Suprapubic skin (tissue), 4 donors: ENCODE data around the gene EDDM3A. TPM values are rescaled to one million over a fixed set of nuclear protein-coding genes. Genes with fewer than 3 reads are reported as not detected.
"Not testable (repeated sequence)": the region's sequence is repeated elsewhere in the genome, so short reads cannot be mapped to it uniquely, and the experiment has no call there.

Source experiments
- DNase-seq, 2 donors: peaks; one replicate each; pipeline ENCODE4 v3.0.0-alpha.2; 2019; ENCODE audit warnings: low spot score in 2 of 2
- H3K27ac ChIP-seq: fragments of 200-600 bp; sonication (generic); one replicate; pipeline ENCODE4 v1.5.1; 2019
- H3K27me3 ChIP-seq: fragments of 200-600 bp; sonication (generic); one replicate; pipeline ENCODE4 v1.5.1; 2019
- H3K36me3 ChIP-seq: fragments of 200-600 bp; sonication (generic); one replicate; pipeline ENCODE4 v1.5.1; 2019
- H3K4me1 ChIP-seq: fragments of 200-600 bp; sonication (generic); one replicate; pipeline ENCODE4 v1.5.1; 2019
- H3K4me3 ChIP-seq: fragments of 200-600 bp; sonication (generic); one replicate; pipeline ENCODE4 v1.5.1; 2019; ENCODE audit warnings: mild to moderate bottlenecking
- H3K9me3 ChIP-seq: fragments of 200-600 bp; sonication (generic); one replicate; pipeline ENCODE4 v1.5.1; 2019
- CTCF ChIP-seq, 2 donors: fragments of 200-600 bp in 1 of 2; fragments of 450-650 bp in 1 of 2; sonication (generic) in 1 of 2; IDR thresholded peaks; one replicate each; pipeline ENCODE4 v1.5.1; 2016 to 2019; ENCODE audit warnings: antibody characterized with exemption in 2 of 2, mild to moderate bottlenecking in 1 of 2, moderate library complexity in 1 of 2
- EP300 ChIP-seq: sonication (generic); formaldehyde crosslinking; IDR thresholded peaks from one replicate; pipeline ENCODE4 v1.6.1; 2017; ENCODE audit warnings: antibody characterized with exemption
- POLR2A ChIP-seq, 2 donors: fragments of 450-650 bp; IDR thresholded peaks; one replicate each; pipeline ENCODE4 v1.6.1; 2017; ENCODE audit warnings: antibody characterized with exemption in 2 of 2, mild to moderate bottlenecking in 2 of 2, moderate library complexity in 2 of 2
- POLR2AphosphoS5 ChIP-seq, 3 donors: sonication (generic); formaldehyde crosslinking; IDR thresholded peaks; one replicate each; pipeline ENCODE4 v1.6.1; 2017; ENCODE audit warnings: antibody characterized with exemption in 3 of 3
- WGBS: methylation state at CpG from one replicate; pipeline ENCODE4 v1.1.5; 2018; 5-methylcytosine and 5-hydroxymethylcytosine counted together
- total RNA-seq, 4 donors: library from RNA; depleted of rRNA; stranded (reverse); fragments of >200 nt; gene quantifications; one replicate each; pipeline ENCODE4 v1.1.0, GENCODE V29; 2016

Gene EDDM3A
- total RNA-seq, 4 donors from 2014 or later: not detected

- 16% methylated on average over 2 of the region's 2 CpGs for WGBS
- peaks cover 10% of the 10 kb centered on the region for H3K4me1 ChIP-seq
- no peak overlapping the region for H3K27ac ChIP-seq
- H3K36me3 ChIP-seq: no peaks in the 10 kb centered on the region
- no peaks in the 10 kb centered on the region for H3K9me3 ChIP-seq
- TF ChIP-seq EP300 (no peak), POLR2AphosphoS5 (IDR thresholded peaks at IDR 0.05) (no peak), POLR2A (IDR thresholded peaks at IDR 0.05) (no peak), CTCF (IDR thresholded peaks at IDR 0.05) (no peak)
- no peaks in the 10 kb centered on the region for H3K27me3 ChIP-seq
- no peak for DNase-seq
- no peak overlapping the region for H3K4me3 ChIP-seq
Observed at GRCh38 chr14:20712904-20713303, 32.8 kb upstream of the EDDM3A start.

- H3K9me3 ChIP-seq: no peaks in the 10 kb centered on the region
- H3K27me3 ChIP-seq: no peaks in the 10 kb centered on the region
- peak overlapping the region; percentile 76 for H3K27ac ChIP-seq
- peak in 1 of 2 donors; percentile 90 for DNase-seq
- no peak overlapping the region for H3K4me3 ChIP-seq
- peaks cover 15% of the 10 kb centered on the region for H3K4me1 ChIP-seq
- no peaks in the 10 kb centered on the region for H3K36me3 ChIP-seq
- 18% methylated on average over 4 of the region's 4 CpGs for WGBS
- TF ChIP-seq POLR2A (IDR thresholded peaks at IDR 0.05): no peak
- no peak for TF ChIP-seq POLR2AphosphoS5 (IDR thresholded peaks at IDR 0.05)
Observed at GRCh38 chr14:20714593-20715250, 31.0 kb upstream of the EDDM3A start.

GRCh38 chr14:20719777-20720176 lies 25.9 kb upstream of the EDDM3A start:
- Histone ChIP-seq H3K4me1 (peaks cover 15% of the 10 kb centered on the region), H3K4me3 (no peak overlapping the region), H3K27me3 (peaks cover 7% of the 10 kb centered on the region), H3K9me3 (no peaks in the 10 kb centered on the region), H3K36me3 (no peaks in the 10 kb centered on the region), H3K27ac (peak overlapping the region; percentile 73)
- 48% methylated on average over 4 of the region's 4 CpGs for WGBS
- no peak for TF ChIP-seq CTCF (IDR thresholded peaks at IDR 0.05)
- DNase-seq: no peak

- H3K27ac ChIP-seq: no peak overlapping the region
Observed at GRCh38 chr14:20720741-20721140, 24.9 kb upstream of the EDDM3A start.

GRCh38 chr14:20722016-20722415 lies 23.7 kb upstream of the EDDM3A start:
- no peak for DNase-seq
- peaks cover 10% of the 10 kb centered on the region for H3K27me3 ChIP-seq
- H3K9me3 ChIP-seq: no peaks in the 10 kb centered on the region
- TF ChIP-seq CTCF (IDR thresholded peaks at IDR 0.05): no peak
- TF ChIP-seq POLR2AphosphoS5 (IDR thresholded peaks at IDR 0.05): no peak
- TF ChIP-seq POLR2A (IDR thresholded peaks at IDR 0.05): no peak
- no peak for TF ChIP-seq EP300
- WGBS: 90% methylated on average over 12 of the region's 12 CpGs
- H3K27ac ChIP-seq: no peak overlapping the region
- H3K36me3 ChIP-seq: no peaks in the 10 kb centered on the region
- H3K4me3 ChIP-seq: no peak overlapping the region
- peaks cover 9% of the 10 kb centered on the region for H3K4me1 ChIP-seq

More at GRCh38 chr14:20720741-20721140, 24.9 kb upstream of the EDDM3A start:
- TF ChIP-seq EP300 (no peak), POLR2AphosphoS5 (IDR thresholded peaks at IDR 0.05) (no peak), CTCF (IDR thresholded peaks at IDR 0.05) (no peak), POLR2A (IDR thresholded peaks at IDR 0.05) (no peak)
- WGBS: 71% methylated on average over 6 of the region's 6 CpGs
- Histone ChIP-seq H3K4me3 (no peak overlapping the region), H3K9me3 (no peaks in the 10 kb centered on the region), H3K4me1 (peaks cover 9% of the 10 kb centered on the region), H3K27me3 (peaks cover 9% of the 10 kb centered on the region), H3K36me3 (no peaks in the 10 kb centered on the region)
- DNase-seq: no peak

GRCh38 chr14:20723488-20723887 lies 22.2 kb upstream of the EDDM3A start:
- WGBS: 57% methylated on average over 19 of the region's 28 CpGs
- TF ChIP-seq EP300: no peak
- no peak for TF ChIP-seq CTCF (IDR thresholded peaks at IDR 0.05)
- Histone ChIP-seq H3K9me3 (no peaks in the 10 kb centered on the region), H3K4me3 (no peak overlapping the region), H3K36me3 (no peaks in the 10 kb centered on the region), H3K27ac (no peak overlapping the region), H3K4me1 (peaks cover 9% of the 10 kb centered on the region), H3K27me3 (peaks cover 10% of the 10 kb centered on the region)
- DNase-seq: no peak

GRCh38 chr14:20726121-20726520 lies 19.6 kb upstream of the EDDM3A start:
- 81% methylated on average over 3 of the region's 3 CpGs for WGBS
- not testable (repeated sequence) for H3K4me1 ChIP-seq

More at GRCh38 chr14:20726121-20726520, 19.6 kb upstream of the EDDM3A start:
- not testable (repeated sequence) for H3K36me3 ChIP-seq, H3K4me3 ChIP-seq, H3K9me3 ChIP-seq, DNase-seq, H3K27me3 ChIP-seq
- H3K27ac ChIP-seq: peak overlapping the region; percentile 16
